ENCODE results near the gene MDN1. TPM values are rescaled to one million over a fixed set of nuclear protein-coding genes. Genes with fewer than 3 reads are reported as not detected.
"Not testable (repeated sequence)": the region's sequence is repeated elsewhere in the genome, so short reads cannot be mapped to it uniquely, and the experiment has no call there.

Gene MDN1
- polyA plus RNA-seq, 1 donor from 2014 or later = 7.9 TPM

- no peaks in the 10 kb centered on the region for H3K27me3 Mint-ChIP-seq
- peaks cover 19% of the 10 kb centered on the region for H3K36me3 Mint-ChIP-seq
- H3K27ac Mint-ChIP-seq = peak overlapping the region; percentile 29 to 96 (median 81)
- H3K9me3 Mint-ChIP-seq = peaks cover 0 to 2% (median 0%) of the 10 kb centered on the region in 3 donors
- H3K4me3 Mint-ChIP-seq = peak overlapping the region; percentile 66 to 90 (median 78)
- peaks cover 33 to 48% (median 44%) of the 10 kb centered on the region in 3 donors for H3K4me1 Mint-ChIP-seq
Observed at GRCh38 chr6:89834884-89835792, 15.5 kb upstream of the MDN1 start.

GRCh38 chr6:89830170-89830809 lies 10.7 kb upstream of the MDN1 start:
- H3K36me3 Mint-ChIP-seq = peaks cover 10% of the 10 kb centered on the region
- no peaks in the 10 kb centered on the region for H3K27me3 Mint-ChIP-seq
- peaks cover 14 to 30% (median 27%) of the 10 kb centered on the region in 3 donors for H3K4me1 Mint-ChIP-seq
- H3K4me3 Mint-ChIP-seq = peak overlapping the region; percentile 86 to 98 (median 98)
- peak overlapping the region; percentile 75 to 95 (median 91) for H3K27ac Mint-ChIP-seq
- no peaks in the 10 kb centered on the region for H3K9me3 Mint-ChIP-seq

DNA sequence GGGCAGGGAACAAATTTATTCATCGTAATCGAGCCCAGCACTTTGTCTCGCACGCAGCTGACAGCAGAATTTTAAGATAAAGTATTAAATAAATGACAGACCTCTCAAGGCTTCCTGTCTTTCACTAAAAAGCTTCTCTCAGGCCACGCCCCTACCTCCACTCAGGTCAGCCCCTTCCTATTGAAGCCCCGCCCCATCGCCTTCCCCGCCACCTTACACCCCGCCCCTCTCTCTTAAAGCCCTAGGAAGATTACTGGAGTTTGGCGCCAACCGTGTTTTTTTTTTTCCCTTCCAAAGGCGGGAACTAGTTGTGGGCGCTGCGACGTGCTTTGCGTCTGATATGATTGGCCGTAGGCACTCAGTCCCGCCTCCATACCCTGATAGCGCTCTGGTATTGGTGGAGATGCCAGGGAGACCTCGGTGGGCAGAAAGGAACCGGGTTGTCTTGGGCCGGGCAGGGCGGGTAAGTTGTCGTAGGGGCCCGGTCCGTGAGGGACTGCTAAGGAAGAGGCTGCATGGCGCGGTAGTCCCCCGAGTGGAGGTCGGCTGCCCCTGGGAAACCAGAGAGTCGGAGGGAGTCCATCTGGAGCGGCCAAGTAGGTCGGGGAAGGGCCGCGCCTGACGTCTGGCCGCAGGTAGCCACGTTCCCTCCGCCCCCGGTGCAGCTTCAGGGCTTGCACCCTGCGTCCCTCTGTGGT lies 10.0 kb upstream of the MDN1 start, which contains the start of gene CASP8AP2:
Gene CASP8AP2 (plus strand): TSS at position 409 of the 698 bp plus-strand sequence.
- Mint-ChIP-seq H3K9me3 (no peaks in the 10 kb centered on the region), H3K27ac (peak within 1 kb of the TSS; percentile 75 to 95 (median 91)), H3K27me3 (no peaks in the 10 kb centered on the region), H3K4me3 (peak within 1 kb of the TSS; percentile 86 to 98 (median 98)), H3K4me1 (peaks cover 8 to 23% (median 21%) of the 10 kb centered on the region in 3 donors), H3K36me3 (peaks cover 8% of the 10 kb centered on the region)

DNA sequence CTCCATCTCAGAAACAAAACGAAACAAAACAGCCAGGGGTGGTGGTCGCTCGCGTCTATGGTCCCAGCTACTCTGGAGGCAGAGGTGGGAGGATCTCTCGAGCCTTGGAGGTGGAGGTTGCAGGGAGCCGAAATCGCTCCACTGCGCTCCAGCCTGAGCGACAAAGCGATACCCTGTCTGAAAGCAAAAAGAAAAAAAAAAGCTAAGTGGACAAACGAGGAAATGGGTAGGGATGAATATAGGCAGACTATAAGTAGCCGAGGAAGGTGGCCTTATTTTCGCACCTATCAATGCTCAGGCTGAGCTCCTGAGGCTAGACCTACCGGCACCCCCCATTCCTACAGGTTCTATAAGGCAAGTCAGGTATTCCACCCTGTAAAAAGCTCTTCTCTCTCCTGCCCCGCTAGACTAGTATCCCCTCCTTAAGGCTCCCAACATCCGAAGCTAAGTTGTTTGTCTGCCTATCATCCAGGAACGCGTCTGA lies 9.4 kb upstream of the MDN1 start:
- Mint-ChIP-seq H3K4me1 (peaks cover 8 to 23% (median 21%) of the 10 kb centered on the region in 3 donors), H3K27me3 (no peaks in the 10 kb centered on the region), H3K4me3 (peak overlapping the region; percentile 86 to 98 (median 98))

GRCh38 chr6:89828475-89828987 lies 8.9 kb upstream of the MDN1 start:
- not testable (repeated sequence) for H3K27me3 Mint-ChIP-seq, H3K36me3 Mint-ChIP-seq, H3K9me3 Mint-ChIP-seq
- Mint-ChIP-seq H3K4me1 (peaks cover 8 to 23% (median 18%) of the 10 kb centered on the region in 3 donors), H3K27ac (peak overlapping the region; percentile 71 to 95 (median 91)), H3K4me3 (peak overlapping the region; percentile 86 to 98 (median 98))

More for the DNA sequence above, 9.4 kb upstream of the MDN1 start:
- Mint-ChIP-seq H3K36me3 (peaks cover 8% of the 10 kb centered on the region), H3K27ac (peak overlapping the region; percentile 71 to 95 (median 91)), H3K9me3 (no peaks in the 10 kb centered on the region)

DNA sequence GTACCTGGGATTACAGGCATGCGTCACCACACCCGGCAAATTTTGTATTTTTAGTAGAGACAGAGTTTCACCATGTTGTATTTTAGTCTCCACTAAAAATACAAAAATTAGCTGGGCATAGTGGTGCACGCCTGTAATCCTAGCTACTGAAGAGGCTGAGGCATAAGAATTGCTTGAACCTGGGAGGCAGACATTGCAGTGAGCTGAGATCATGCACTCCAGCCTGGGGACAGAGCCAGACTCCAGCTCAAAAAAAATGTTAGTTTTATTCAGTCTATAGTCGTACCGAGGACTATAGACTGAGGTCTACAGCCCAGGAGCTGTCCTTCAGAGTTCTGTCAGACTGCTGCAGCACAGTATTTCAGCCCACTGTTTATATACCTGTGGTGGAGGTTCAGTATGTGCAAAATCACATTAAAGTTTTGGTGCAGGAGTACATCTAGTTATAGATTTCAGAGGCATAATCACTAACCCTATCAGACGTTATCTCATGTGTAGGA lies 6.5 kb upstream of the MDN1 start:
- H3K27ac Mint-ChIP-seq = no peak overlapping the region
- H3K4me1 Mint-ChIP-seq = peaks cover 8 to 13% (median 12%) of the 10 kb centered on the region in 3 donors
- peak overlapping the region in 1 of 4 donors; percentile 51 for H3K4me3 Mint-ChIP-seq
- no peaks in the 10 kb centered on the region for H3K27me3 Mint-ChIP-seq
- H3K36me3 Mint-ChIP-seq = peaks cover 2% of the 10 kb centered on the region
- no peaks in the 10 kb centered on the region for H3K9me3 Mint-ChIP-seq

GRCh38 chr6:89818977-89819335 lies 638 bp downstream of the MDN1 start:
- no peaks in the 10 kb centered on the region for H3K9me3 Mint-ChIP-seq
- H3K36me3 Mint-ChIP-seq = peaks cover 2% of the 10 kb centered on the region
- peaks cover 16 to 30% (median 28%) of the 10 kb centered on the region in 3 donors for H3K4me1 Mint-ChIP-seq
- peak overlapping the region; percentile 97 to 100 (median 97) for H3K4me3 Mint-ChIP-seq
- peak overlapping the region; percentile 80 to 97 (median 82) for H3K27ac Mint-ChIP-seq
- H3K27me3 Mint-ChIP-seq = no peaks in the 10 kb centered on the region

DNA sequence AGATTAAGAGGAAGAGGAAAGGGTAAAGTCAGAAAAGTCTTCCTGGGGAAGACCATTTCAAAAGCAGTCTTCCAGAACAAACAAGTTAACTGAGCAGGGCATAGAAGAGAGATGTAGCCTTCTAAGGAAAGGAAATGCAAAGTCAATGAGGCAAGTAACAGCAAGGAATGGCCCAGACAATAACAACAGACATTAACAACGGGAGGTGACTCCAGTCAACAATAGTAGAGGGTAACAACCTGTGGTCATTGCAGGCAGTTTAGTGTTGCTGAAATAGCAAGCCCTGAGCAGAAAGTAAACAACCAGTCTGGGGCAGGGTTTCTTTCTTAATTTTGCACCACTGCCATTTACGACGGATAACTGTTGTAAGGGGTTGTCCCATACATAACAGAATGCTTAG lies 2.1 kb downstream of the MDN1 start:
- Mint-ChIP-seq H3K27me3 (no peaks in the 10 kb centered on the region), H3K4me3 (peak overlapping the region; percentile 70 to 97 (median 86)), H3K9me3 (no peaks in the 10 kb centered on the region), H3K36me3 (peaks cover 2% of the 10 kb centered on the region), H3K27ac (peak overlapping the region in 2 of 3 donors; percentile 52 to 86), H3K4me1 (peaks cover 18 to 30% (median 29%) of the 10 kb centered on the region in 3 donors)

DNA sequence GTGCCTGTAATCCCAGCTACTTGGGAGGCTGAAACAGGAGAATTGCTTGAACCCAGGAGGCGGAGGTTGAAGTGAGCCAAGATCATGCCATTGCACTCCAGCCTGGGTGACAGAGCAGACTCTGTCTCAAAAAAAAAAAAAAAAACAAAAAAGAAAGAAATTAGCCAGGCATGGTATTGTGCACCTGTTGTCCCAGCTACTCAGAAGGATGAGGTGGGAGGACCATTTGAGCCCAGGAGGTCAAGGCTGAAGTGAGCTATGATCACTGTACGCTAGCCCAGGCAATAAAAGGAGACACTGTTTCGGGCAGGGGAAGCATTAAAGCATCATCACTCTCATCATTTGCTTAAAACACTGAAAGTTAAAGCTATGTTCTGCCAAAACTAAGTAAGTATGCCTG lies 6.2 kb downstream of the MDN1 start:
- peaks cover 17 to 27% (median 19%) of the 10 kb centered on the region in 3 donors for H3K4me1 Mint-ChIP-seq

GRCh38 chr6:89807581-89807980 lies 12.0 kb downstream of the MDN1 start:
- Mint-ChIP-seq H3K4me3 (no peak overlapping the region), H3K27ac (no peak overlapping the region), H3K4me1 (peaks cover 11 to 17% (median 12%) of the 10 kb centered on the region in 3 donors), H3K27me3 (no peaks in the 10 kb centered on the region), H3K36me3 (peaks cover 4% of the 10 kb centered on the region), H3K9me3 (no peaks in the 10 kb centered on the region)

More for the DNA sequence above, 6.2 kb downstream of the MDN1 start:
- H3K36me3 Mint-ChIP-seq, H3K4me3 Mint-ChIP-seq, H3K27ac Mint-ChIP-seq, H3K27me3 Mint-ChIP-seq, H3K9me3 Mint-ChIP-seq: not testable (repeated sequence)

- H3K27ac Mint-ChIP-seq = no peak overlapping the region
- no peaks in the 10 kb centered on the region for H3K27me3 Mint-ChIP-seq
- H3K36me3 Mint-ChIP-seq = peaks cover 4% of the 10 kb centered on the region
- H3K9me3 Mint-ChIP-seq = no peaks in the 10 kb centered on the region
- H3K4me1 Mint-ChIP-seq = peaks cover 12 to 14% (median 12%) of the 10 kb centered on the region in 3 donors
- no peak overlapping the region for H3K4me3 Mint-ChIP-seq
Observed at GRCh38 chr6:89805814-89806371, 13.7 kb downstream of the MDN1 start.

GRCh38 chr6:89803271-89803670 lies 16.3 kb downstream of the MDN1 start:
- H3K27me3 Mint-ChIP-seq = no peaks in the 10 kb centered on the region
- H3K4me1 Mint-ChIP-seq = peaks cover 7 to 12% (median 8%) of the 10 kb centered on the region in 3 donors
- no peak overlapping the region for H3K4me3 Mint-ChIP-seq
- peaks cover 4% of the 10 kb centered on the region for H3K36me3 Mint-ChIP-seq
- no peak overlapping the region for H3K27ac Mint-ChIP-seq
- H3K9me3 Mint-ChIP-seq = no peaks in the 10 kb centered on the region

DNA sequence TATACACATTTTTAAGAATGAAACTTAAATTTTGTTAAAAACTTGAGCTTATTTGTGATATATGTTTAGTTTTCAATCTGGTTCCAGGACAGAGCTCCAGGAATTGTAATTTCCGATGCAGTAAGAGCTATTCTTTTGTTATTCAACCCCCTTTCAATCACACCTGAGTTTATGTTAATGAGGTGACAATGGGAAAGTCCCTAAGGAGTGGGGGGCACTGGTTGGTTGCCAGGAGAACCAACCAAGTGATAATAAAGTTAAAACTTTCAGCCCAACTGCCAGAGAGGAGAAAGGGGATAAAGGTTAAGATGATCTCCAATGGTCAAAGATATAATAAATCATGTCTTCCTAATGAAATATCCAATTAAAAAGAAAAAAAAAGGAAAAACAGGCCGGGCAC lies 19.8 kb downstream of the MDN1 start:
- H3K4me1 Mint-ChIP-seq = peaks cover 4 to 10% (median 4%) of the 10 kb centered on the region in 3 donors
- no peaks in the 10 kb centered on the region for H3K36me3 Mint-ChIP-seq
- H3K27ac Mint-ChIP-seq = no peak overlapping the region
- no peaks in the 10 kb centered on the region for H3K9me3 Mint-ChIP-seq
- H3K27me3 Mint-ChIP-seq = no peaks in the 10 kb centered on the region
- H3K4me3 Mint-ChIP-seq = no peak overlapping the region

GRCh38 chr6:89799096-89799495 lies 20.5 kb downstream of the MDN1 start:
- Mint-ChIP-seq H3K9me3 (no peaks in the 10 kb centered on the region), H3K4me3 (no peak overlapping the region), H3K27ac (peak overlapping the region in 1 of 3 donors; percentile 46), H3K4me1 (peaks cover 9 to 15% (median 9%) of the 10 kb centered on the region in 3 donors), H3K27me3 (no peaks in the 10 kb centered on the region), H3K36me3 (no peaks in the 10 kb centered on the region)

Data from IgD-negative memory B cell (primary cell).